SK-N-MC (cell line): Measurements from ENCODE around the gene CDKN1B.

Experiments
- DNase-seq: peaks from one replicate; pipeline ENCODE4 v3.0.0-alpha.2; 2011; ENCODE audit warnings: low read depth, low spot score
- H3K27ac ChIP-seq: fragments of 200-600 bp; sonication (generic); 2 replicates; pipeline ENCODE4 v1.5.1; 2016; ENCODE audit warnings: mixed run types
- H3K36me3 ChIP-seq: fragments of 200-600 bp; sonication (generic); 2 replicates; pipeline ENCODE4 v1.6.1; 2017; ENCODE audit warnings: antibody characterized with exemption, low read length, mixed read lengths; ENCODE audit not compliant: insufficient read depth
- H3K4me3 ChIP-seq: fragments of 200-600 bp; sonication (generic); 2 replicates; pipeline ENCODE4 v1.5.1; 2016
- H3K9ac ChIP-seq: fragments of 200-600 bp; sonication (generic); 2 replicates; pipeline ENCODE4 v1.8.0; 2017; ENCODE audit warnings: mixed run types, mixed read lengths; ENCODE audit not compliant: insufficient read length
- H3K9me3 ChIP-seq: fragments of 200-600 bp; sonication (generic); 2 replicates; pipeline ENCODE4 v1.6.1; 2017; ENCODE audit warnings: low read depth, mild to moderate bottlenecking, antibody characterized with exemption, low read length, moderate library complexity, mixed read lengths
- EZH2 ChIP-seq: fragments of 200-600 bp; sonication (generic); IDR thresholded peaks from one replicate; pipeline ENCODE4 v1.6.1; 2017; ENCODE audit warnings: antibody characterized with exemption
- FOXP2 ChIP-seq: optimal IDR thresholded peaks from 2 replicates; pipeline ENCODE3; 2011; ENCODE audit warnings: mild to moderate bottlenecking, moderate library complexity; ENCODE audit not compliant: insufficient read depth; ENCODE audit errors: extremely low read length, control extremely low read depth
- POLR2AphosphoS5 ChIP-seq: IDR thresholded peaks from 2 replicates; pipeline ENCODE4 v1.6.1; 2012; ENCODE audit warnings: mild to moderate bottlenecking, low read depth, low read length, borderline replicate concordance

CDKN1B gene

GRCh38 chr12:12720052-12720451 lies 2.9 kb downstream of the CDKN1B start:
- Histone ChIP-seq H3K36me3 (peaks cover 39% of the 10 kb centered on the region), H3K27ac (peak overlapping the region; percentile 98), H3K9ac (peak overlapping the region; percentile 98), H3K4me3 (peak overlapping the region; percentile 97), H3K9me3 (no peaks in the 10 kb centered on the region)
- TF ChIP-seq FOXP2 (no peak), POLR2AphosphoS5 (no peak), EZH2 (no peak)
- no peak for DNase-seq

- no peaks in the 10 kb centered on the region for H3K9me3 ChIP-seq
- peak overlapping the region; percentile 98 for H3K27ac ChIP-seq
- H3K4me3 ChIP-seq = peak overlapping the region; percentile 97
- peak overlapping the region; percentile 98 for H3K9ac ChIP-seq
- TF ChIP-seq POLR2AphosphoS5 (no peak), FOXP2 (no peak), EZH2 (no peak)
- H3K36me3 ChIP-seq = peaks cover 39% of the 10 kb centered on the region
- DNase-seq = no peak
Measured at GRCh38 chr12:12720672-12721161, 3.5 kb downstream of the CDKN1B start.

GRCh38 chr12:12721176-12721751 lies 4.1 kb downstream of the CDKN1B start:
- no peak for DNase-seq
- peak overlapping the region; percentile 97 for H3K4me3 ChIP-seq
- H3K27ac ChIP-seq = peak overlapping the region; percentile 98
- TF ChIP-seq EZH2 (no peak), FOXP2 (no peak), POLR2AphosphoS5 (no peak)
- peak overlapping the region; percentile 98 for H3K9ac ChIP-seq
- no peaks in the 10 kb centered on the region for H3K9me3 ChIP-seq
- peaks cover 39% of the 10 kb centered on the region for H3K36me3 ChIP-seq

- Histone ChIP-seq H3K4me3 (peak overlapping the region; percentile 97), H3K9me3 (no peaks in the 10 kb centered on the region), H3K9ac (peak overlapping the region; percentile 98), H3K36me3 (peaks cover 39% of the 10 kb centered on the region), H3K27ac (peak overlapping the region; percentile 98)
- DNase-seq = no peak
- no peak for TF ChIP-seq FOXP2
- TF ChIP-seq EZH2 = no peak
- TF ChIP-seq POLR2AphosphoS5 = no peak
Measured at GRCh38 chr12:12721814-12722434, 4.8 kb downstream of the CDKN1B start.

- H3K36me3 ChIP-seq = peaks cover 39% of the 10 kb centered on the region
- H3K9me3 ChIP-seq = no peaks in the 10 kb centered on the region
- TF ChIP-seq EZH2 (no peak), FOXP2 (no peak), POLR2AphosphoS5 (no peak)
- DNase-seq = no peak
- peak overlapping the region; percentile 98 for H3K9ac ChIP-seq
- H3K27ac ChIP-seq = peak overlapping the region; percentile 98
- H3K4me3 ChIP-seq = peak overlapping the region; percentile 97
Measured at GRCh38 chr12:12722435-12723148, 5.4 kb downstream of the CDKN1B start.

GRCh38 chr12:12723149-12723680 lies 6.0 kb downstream of the CDKN1B start:
- Histone ChIP-seq H3K27ac (peak overlapping the region; percentile 98), H3K9ac (peak overlapping the region; percentile 98), H3K9me3 (no peaks in the 10 kb centered on the region), H3K36me3 (peaks cover 39% of the 10 kb centered on the region), H3K4me3 (peak overlapping the region; percentile 97)
- DNase-seq = no peak
- no peak for TF ChIP-seq EZH2
- TF ChIP-seq FOXP2 = no peak
- TF ChIP-seq POLR2AphosphoS5 = no peak

GRCh38 chr12:12723681-12724420 lies 6.7 kb downstream of the CDKN1B start:
- H3K36me3 ChIP-seq = peaks cover 37% of the 10 kb centered on the region
- peak overlapping the region; percentile 97 for H3K4me3 ChIP-seq
- peak overlapping the region; percentile 98 for H3K9ac ChIP-seq
- TF ChIP-seq FOXP2 (no peak), EZH2 (no peak), POLR2AphosphoS5 (peak; percentile 45; the same call in 1 of the 2 replicates)
- peak overlapping the region; percentile 98 for H3K27ac ChIP-seq
- H3K9me3 ChIP-seq = no peaks in the 10 kb centered on the region
- DNase-seq = no peak
